Trophoblast cell (in vitro differentiated cells and primary cell): ENCODE measurements around the gene PRAME.

Source experiments
- DNase-seq, 2 donors: peaks; one replicate each; pipeline ENCODE4 v3.0.0-alpha.2; 2016
- H2AFZ ChIP-seq: 2 replicates; pipeline ENCODE4 v1.6.1; 2013; ENCODE audit warnings: low read length, moderate library complexity, mild to moderate bottlenecking; ENCODE audit not compliant: insufficient read depth, poor library complexity
- H2AK5ac ChIP-seq: 2 replicates; pipeline ENCODE4 v1.6.1; 2013; ENCODE audit warnings: mild to moderate bottlenecking, low read length
- H2BK120ac ChIP-seq: 2 replicates; pipeline ENCODE4 v1.6.1; 2013; ENCODE audit warnings: low read length, mild to moderate bottlenecking, moderate library complexity; ENCODE audit not compliant: insufficient read depth, poor library complexity
- H2BK12ac ChIP-seq: 2 replicates; pipeline ENCODE4 v1.6.1; 2013; ENCODE audit warnings: mild to moderate bottlenecking, low read length, moderate library complexity
- H2BK5ac ChIP-seq: 2 replicates; pipeline ENCODE4 v1.6.1; 2013; ENCODE audit warnings: low read length, low read depth, moderate library complexity, mild to moderate bottlenecking; ENCODE audit not compliant: poor library complexity
- H3K14ac ChIP-seq: 2 replicates; pipeline ENCODE4 v1.6.1; 2013; ENCODE audit warnings: mild to moderate bottlenecking, low read length
- H3K18ac ChIP-seq: 2 replicates; pipeline ENCODE4 v1.6.1; 2013; ENCODE audit warnings: mild to moderate bottlenecking, low read length
- H3K23ac ChIP-seq: 2 replicates; pipeline ENCODE4 v1.6.1; 2013; ENCODE audit warnings: low read length
- H3K27ac ChIP-seq: 2 replicates; pipeline ENCODE4 v1.5.1; 2013; ENCODE audit warnings: low read depth, mild to moderate bottlenecking, inconsistent platforms, low read length, moderate library complexity
- H3K27me3 ChIP-seq: 2 replicates; pipeline ENCODE4 v1.6.1; 2013; ENCODE audit warnings: inconsistent platforms, mild to moderate bottlenecking, low read length, moderate library complexity; ENCODE audit not compliant: insufficient read depth
- H3K36me3 ChIP-seq, 2 experiments: 1 replicate in 1 of 2; 2 replicates in 1 of 2; pipeline ENCODE4 v1.6.1; 2013; ENCODE audit warnings: low read length in 2 of 2, mild to moderate bottlenecking in 2 of 2, moderate library complexity in 1 of 2; ENCODE audit not compliant: insufficient read depth in 2 of 2, control insufficient read depth in 1 of 2
- H3K4ac ChIP-seq: 2 replicates; pipeline ENCODE4 v1.6.1; 2013; ENCODE audit warnings: low read depth, mild to moderate bottlenecking, low read length, moderate library complexity
- H3K4me1 ChIP-seq, 2 experiments: 1 replicate in 1 of 2; 2 replicates in 1 of 2; pipeline ENCODE4 v1.6.1; 2013; ENCODE audit warnings: low read length in 2 of 2, mild to moderate bottlenecking in 2 of 2, moderate library complexity in 1 of 2; ENCODE audit not compliant: insufficient read depth in 2 of 2, control insufficient read depth in 1 of 2
- H3K4me2 ChIP-seq: 2 replicates; pipeline ENCODE4 v1.6.1; 2013; ENCODE audit warnings: inconsistent platforms, mild to moderate bottlenecking, low read length, moderate library complexity
- H3K4me3 ChIP-seq: 2 replicates; pipeline ENCODE4 v1.5.1; 2013; ENCODE audit warnings: mild to moderate bottlenecking, low read depth, low read length, inconsistent platforms
- H3K79me1 ChIP-seq: one replicate; pipeline ENCODE4 v1.6.1; 2013; ENCODE audit warnings: low read length
- H3K79me2 ChIP-seq: 2 replicates; pipeline ENCODE4 v1.6.1; 2013; ENCODE audit warnings: low read length, mild to moderate bottlenecking; ENCODE audit not compliant: control insufficient read depth, insufficient read depth, poor library complexity
- H3K9ac ChIP-seq: 2 replicates; pipeline ENCODE4 v1.6.1; 2013; ENCODE audit warnings: mild to moderate bottlenecking, low read length
- H3K9me3 ChIP-seq: 2 replicates; pipeline ENCODE4 v1.6.1; 2013; ENCODE audit warnings: low read depth, mild to moderate bottlenecking, control low read depth, inconsistent platforms, low read length; ENCODE audit not compliant: insufficient read depth
- H4K12ac ChIP-seq: 2 replicates; pipeline ENCODE4 v1.6.1; 2013; ENCODE audit warnings: low read depth, mild to moderate bottlenecking, low read length, moderate library complexity
- H4K8ac ChIP-seq: 2 replicates; pipeline ENCODE4 v1.6.1; 2013; ENCODE audit warnings: low read depth, mild to moderate bottlenecking, low read length, moderate library complexity
- H4K91ac ChIP-seq: one replicate; pipeline ENCODE4 v1.6.1; 2013; ENCODE audit warnings: low read depth, mild to moderate bottlenecking, low read length, moderate library complexity
- WGBS: extraction: QIAGEN DNeasy Blood & Tissue Kit; methylation state at CpG from one replicate; pipeline ENCODE4 v1.1.7; 2013; ENCODE audit warnings: missing lambda C conversion rate; ENCODE audit not compliant: insufficient read length, insufficient coverage; ENCODE audit errors: extremely low coverage; 5-methylcytosine and 5-hydroxymethylcytosine counted together

The PRAME gene

GRCh38 chr22:22603470-22603947, 44.4 kb upstream of the PRAME start:
- no peak overlapping the region for H2AFZ ChIP-seq
- no peak overlapping the region for H3K4ac ChIP-seq
- no peaks in the 10 kb centered on the region for H3K27me3 ChIP-seq
- no peak for DNase-seq
- H4K8ac ChIP-seq = no peak overlapping the region
- H3K9me3 ChIP-seq = peaks cover 6% of the 10 kb centered on the region
- no peaks in the 10 kb centered on the region for H3K79me1 ChIP-seq
- H2BK12ac ChIP-seq = no peak overlapping the region
- H3K4me3 ChIP-seq = no peak overlapping the region
- H3K27ac ChIP-seq = no peak overlapping the region
- no peaks in the 10 kb centered on the region for H3K36me3 ChIP-seq
- no peak overlapping the region for H4K12ac ChIP-seq
- H3K4me1 ChIP-seq = no peaks in the 10 kb centered on the region
- no peaks in the 10 kb centered on the region for H3K79me2 ChIP-seq
- no peak overlapping the region for H3K14ac ChIP-seq
- no peak overlapping the region for H2BK120ac ChIP-seq
- H2BK5ac ChIP-seq = no peak overlapping the region
- no peak overlapping the region for H3K23ac ChIP-seq
- H3K4me2 ChIP-seq = no peak overlapping the region
- no peak overlapping the region for H3K18ac ChIP-seq
- WGBS = no CpG with 5 or more reads among the region's 3 CpGs
- H4K91ac ChIP-seq = no peak overlapping the region
- H2AK5ac ChIP-seq = no peak overlapping the region
- no peak overlapping the region for H3K9ac ChIP-seq

GRCh38 chr22:22600531-22601261, 41.6 kb upstream of the PRAME start:
- no peak overlapping the region for H3K27ac ChIP-seq
- H2BK120ac ChIP-seq = no peak overlapping the region
- DNase-seq = no peak
- H3K9ac ChIP-seq = no peak overlapping the region
- no peak overlapping the region for H3K14ac ChIP-seq
- no peak overlapping the region for H4K91ac ChIP-seq
- H3K4ac ChIP-seq = no peak overlapping the region
- H3K36me3 ChIP-seq = no peaks in the 10 kb centered on the region
- H2BK12ac ChIP-seq = no peak overlapping the region
- no CpG with 5 or more reads among the region's 6 CpGs for WGBS
- no peak overlapping the region for H3K4me2 ChIP-seq
- H4K8ac ChIP-seq = no peak overlapping the region
- no peak overlapping the region for H2AK5ac ChIP-seq
- H3K4me3 ChIP-seq = no peak overlapping the region
- no peaks in the 10 kb centered on the region for H3K27me3 ChIP-seq
- no peaks in the 10 kb centered on the region for H3K79me2 ChIP-seq
- peaks cover 6% of the 10 kb centered on the region for H3K9me3 ChIP-seq
- H2BK5ac ChIP-seq = no peak overlapping the region
- no peaks in the 10 kb centered on the region for H3K4me1 ChIP-seq
- H3K23ac ChIP-seq = no peak overlapping the region
- no peak overlapping the region for H4K12ac ChIP-seq
- H2AFZ ChIP-seq = no peak overlapping the region
- no peak overlapping the region for H3K18ac ChIP-seq
- H3K79me1 ChIP-seq = no peaks in the 10 kb centered on the region

GRCh38 chr22:22599248-22599647, 40.2 kb upstream of the PRAME start:
- Histone ChIP-seq H3K23ac (no peak overlapping the region), H3K79me2 (no peaks in the 10 kb centered on the region), H3K27me3 (no peaks in the 10 kb centered on the region), H3K9ac (no peak overlapping the region), H4K8ac (no peak overlapping the region), H2BK5ac (no peak overlapping the region), H2AK5ac (no peak overlapping the region), H3K36me3 (no peaks in the 10 kb centered on the region), H3K27ac (no peak overlapping the region), H4K91ac (no peak overlapping the region), H3K9me3 (peaks cover 6% of the 10 kb centered on the region), H3K14ac (no peak overlapping the region), H3K4me3 (no peak overlapping the region), H2BK12ac (no peak overlapping the region), H2BK120ac (no peak overlapping the region), H3K4me1 (no peaks in the 10 kb centered on the region), H2AFZ (no peak overlapping the region), H3K4me2 (no peak overlapping the region), H3K18ac (no peak overlapping the region), H4K12ac (no peak overlapping the region), H3K79me1 (no peaks in the 10 kb centered on the region), H3K4ac (no peak overlapping the region)
- no CpG with 5 or more reads among the region's 3 CpGs for WGBS
- DNase-seq = no peak

GRCh38 chr22:22598144-22598543, 39.1 kb upstream of the PRAME start:
- Histone ChIP-seq H2AK5ac (no peak overlapping the region), H3K79me1 (no peaks in the 10 kb centered on the region), H3K27ac (no peak overlapping the region), H3K27me3 (no peaks in the 10 kb centered on the region), H4K12ac (no peak overlapping the region), H3K4me1 (no peaks in the 10 kb centered on the region), H3K4me2 (no peak overlapping the region), H3K36me3 (no peaks in the 10 kb centered on the region), H3K14ac (no peak overlapping the region), H3K79me2 (no peaks in the 10 kb centered on the region), H4K8ac (no peak overlapping the region), H3K4ac (no peak overlapping the region), H3K18ac (no peak overlapping the region), H3K4me3 (no peak overlapping the region), H2BK120ac (no peak overlapping the region), H2BK12ac (no peak overlapping the region), H3K23ac (no peak overlapping the region), H3K9ac (no peak overlapping the region), H2BK5ac (no peak overlapping the region), H4K91ac (no peak overlapping the region), H3K9me3 (peaks cover 5% of the 10 kb centered on the region), H2AFZ (no peak overlapping the region)
- WGBS = no CpG with 5 or more reads among the region's 5 CpGs
- no peak for DNase-seq
